AG04450 (cell line): ENCODE data around the gene MCU. TPM values are rescaled to one million over a fixed set of nuclear protein-coding genes. Genes with fewer than 3 reads are reported as not detected.

Experiments
- CTCF ChIA-PET: fragments of 300-600, 350-600 bp; formaldehyde crosslinking; extraction: SDS; loops from one replicate; lab custom pipeline; 2022; ENCODE audit warnings: antibody characterized with exemption, inconsistent platforms; lab: Charles Lee
- POLR2A ChIA-PET: fragments of 350-600 bp; formaldehyde crosslinking; extraction: SDS; loops from one replicate; lab custom pipeline; 2021; ENCODE audit warnings: antibody characterized with exemption, inconsistent platforms; lab: Yijun Ruan, JAX
- DNase-seq: peaks from one replicate; pipeline ENCODE4 v3.0.0-alpha.2; 2011; ENCODE audit warnings: low read depth, low spot score
- H3K27ac ChIP-seq: one replicate; pipeline ENCODE4 v1.5.1; 2012; ENCODE audit warnings: low read depth, low read length, control low read depth
- H3K27me3 ChIP-seq: one replicate; pipeline ENCODE4 v1.6.0; 2012; ENCODE audit warnings: low read length; ENCODE audit not compliant: control insufficient read depth, insufficient read depth
- H3K4me3 ChIP-seq: 2 replicates; pipeline ENCODE4 v1.5.1; 2011; ENCODE audit warnings: mild to moderate bottlenecking, low read depth, low read length, control low read depth
- H3K9me3 ChIP-seq: 2 replicates; pipeline ENCODE4 v1.5.1; 2012; ENCODE audit warnings: low read length; ENCODE audit not compliant: control insufficient read depth, insufficient read depth
- CTCF ChIP-seq: IDR thresholded peaks from 2 replicates; pipeline ENCODE4 v1.5.1; 2011; ENCODE audit warnings: low read depth, low read length, control low read depth, inconsistent platforms
- polyA plus RNA-seq: library from polyadenylated mRNA; depleted of rRNA; stranded (reverse); fragments of >200 nt; gene quantifications from 2 replicates; pipeline ENCODE4 v1.2.3, GENCODE V29; 2011

Gene MCU
- polyA plus RNA-seq, 1 experiment, result 104 TPM

- Histone ChIP-seq H3K9me3 (no peaks in the 10 kb centered on the region), H3K4me3 (no peak overlapping the region), H3K27ac (no peak overlapping the region), H3K27me3 (no peaks in the 10 kb centered on the region)
- DNase-seq, result no peak
- ChIA-PET POLR2A (no interaction called here), CTCF (interaction anchor here (1.0 to 1.3 kb wide), 2 partner anchors 256 to 477 kb away, joined by 3 to 4 read pairs; no protein-coding TSS in a partner anchor)
- no peak for TF ChIP-seq CTCF
Measured at GRCh38 chr10:72841487-72841886, 149.5 kb downstream of the MCU start.

- TF ChIP-seq CTCF, result no peak
- ChIA-PET POLR2A (no interaction called here), CTCF (interaction anchor here (1.3 kb wide), 1 partner anchor 478 kb away, joined by 4 read pairs; no protein-coding TSS in a partner anchor)
- Histone ChIP-seq H3K4me3 (no peak overlapping the region), H3K27me3 (no peaks in the 10 kb centered on the region), H3K9me3 (no peaks in the 10 kb centered on the region), H3K27ac (no peak overlapping the region)
- no peak for DNase-seq
Measured at GRCh38 chr10:72842164-72842563, 150.2 kb downstream of the MCU start.

- DNase-seq, result peak; percentile 44
- H3K27ac ChIP-seq, result peak overlapping the region; percentile 72
- H3K4me3 ChIP-seq, result no peak overlapping the region
- CTCF ChIA-PET, result interaction anchor here (0.7 to 0.9 kb wide), 2 partner anchors 12 to 482 kb away, joined by 3 read pairs; no protein-coding TSS in a partner anchor
- H3K27me3 ChIP-seq, result no peaks in the 10 kb centered on the region
- POLR2A ChIA-PET, result interaction anchor here (0.9 kb wide), 1 partner anchor 493 kb away, joined by 3 read pairs; no protein-coding TSS in a partner anchor
- no peak for TF ChIP-seq CTCF
- peaks cover under 1% of the 10 kb centered on the region; the same call in 1 of the 2 replicates for H3K9me3 ChIP-seq
Measured at GRCh38 chr10:72846238-72846637, 154.3 kb downstream of the MCU start.

GRCh38 chr10:72847681-72848080 lies 155.7 kb downstream of the MCU start:
- ChIA-PET CTCF (no interaction called here), POLR2A (no interaction called here)
- no peaks in the 10 kb centered on the region for H3K27me3 ChIP-seq
- DNase-seq, result no peak
- no peak overlapping the region for H3K4me3 ChIP-seq
- no peak for TF ChIP-seq CTCF
- H3K27ac ChIP-seq, result no peak overlapping the region
- H3K9me3 ChIP-seq, result peaks cover 3% of the 10 kb centered on the region; the same call in 1 of the 2 replicates

GRCh38 chr10:72850861-72851260 lies 158.9 kb downstream of the MCU start:
- Histone ChIP-seq H3K4me3 (no peak overlapping the region), H3K27me3 (no peaks in the 10 kb centered on the region), H3K9me3 (peaks cover 3% of the 10 kb centered on the region; the same call in 1 of the 2 replicates), H3K27ac (no peak overlapping the region)
- DNase-seq, result no peak
- CTCF ChIA-PET, result no interaction called here
- POLR2A ChIA-PET, result no interaction called here
- no peak for TF ChIP-seq CTCF
